Rectal smooth muscle tissue (tissue), 1 donor: ENCODE data around the gene DISC1.
A peak's percentile ranks its signal among the peaks of the same experiment; 100 is the strongest.
"Not testable (repeated sequence)": the region's sequence is repeated elsewhere in the genome, so short reads cannot be mapped to it uniquely, and the experiment has no call there.

ENCODE experiments used
- H3K27ac ChIP-seq: one replicate; pipeline ENCODE4 v1.7.0; 2013; ENCODE audit warnings: low read depth, low read length, inconsistent platforms
- H3K27me3 ChIP-seq: one replicate; pipeline ENCODE4 v1.7.0; 2013; ENCODE audit warnings: low read length; ENCODE audit not compliant: control insufficient read depth, insufficient read depth
- H3K36me3 ChIP-seq: one replicate; pipeline ENCODE4 v1.7.0; 2013; ENCODE audit warnings: low read length; ENCODE audit not compliant: control insufficient read depth, insufficient read depth
- H3K4me1 ChIP-seq: one replicate; pipeline ENCODE4 v1.7.0; 2013; ENCODE audit warnings: low read length; ENCODE audit not compliant: control insufficient read depth, insufficient read depth
- H3K4me3 ChIP-seq: one replicate; pipeline ENCODE4 v1.7.0; 2013; ENCODE audit warnings: low read length
- H3K9ac ChIP-seq: one replicate; pipeline ENCODE4 v1.7.0; 2013; ENCODE audit warnings: low read length

DISC1 gene

GRCh38 chr1:231626535-231626950 lies at the start of gene DISC1:
DISC1 (plus strand) TSS chr1:231626790; CDS start chr1:231626868, 78 bp downstream.
- Histone ChIP-seq H3K27me3 (no peaks in the 10 kb centered on the region), H3K36me3 (no peaks in the 10 kb centered on the region), H3K27ac (peak within 1 kb of the TSS; percentile 67), H3K9ac (peak within 1 kb of the TSS; percentile 47), H3K4me1 (no peaks in the 10 kb centered on the region), H3K4me3 (peak within 1 kb of the TSS; percentile 92)

- Histone ChIP-seq H3K27ac (no peak overlapping the region), H3K36me3 (no peaks in the 10 kb centered on the region), H3K27me3 (no peaks in the 10 kb centered on the region), H3K9ac (no peak overlapping the region), H3K4me3 (no peak overlapping the region), H3K4me1 (no peaks in the 10 kb centered on the region)
Observed at GRCh38 chr1:231576804-231577718, 49.5 kb upstream of the DISC1 start.

GRCh38 chr1:231580874-231581273 lies 45.7 kb upstream of the DISC1 start:
- Histone ChIP-seq H3K36me3 (no peaks in the 10 kb centered on the region), H3K9ac (no peak overlapping the region), H3K4me3 (no peak overlapping the region), H3K4me1 (no peaks in the 10 kb centered on the region), H3K27ac (no peak overlapping the region), H3K27me3 (no peaks in the 10 kb centered on the region)

- Histone ChIP-seq H3K9ac (no peak overlapping the region), H3K4me1 (no peaks in the 10 kb centered on the region), H3K36me3 (no peaks in the 10 kb centered on the region), H3K27me3 (no peaks in the 10 kb centered on the region), H3K4me3 (no peak overlapping the region), H3K27ac (no peak overlapping the region)
Observed at GRCh38 chr1:231581859-231582258, 44.7 kb upstream of the DISC1 start.

- no peak overlapping the region for H3K27ac ChIP-seq
- H3K27me3 ChIP-seq: no peaks in the 10 kb centered on the region
- H3K4me1 ChIP-seq: peaks cover 3% of the 10 kb centered on the region
- no peak overlapping the region for H3K9ac ChIP-seq
- H3K4me3 ChIP-seq: no peak overlapping the region
- no peaks in the 10 kb centered on the region for H3K36me3 ChIP-seq
Observed at GRCh38 chr1:231583376-231583775, 43.2 kb upstream of the DISC1 start.

- no peaks in the 10 kb centered on the region for H3K36me3 ChIP-seq
Observed at GRCh38 chr1:231584117-231584516, 42.5 kb upstream of the DISC1 start.

GRCh38 chr1:231584921-231585320 lies 41.7 kb upstream of the DISC1 start:
- Histone ChIP-seq H3K27me3 (no peaks in the 10 kb centered on the region), H3K4me3 (no peak overlapping the region), H3K27ac (no peak overlapping the region), H3K4me1 (peaks cover 3% of the 10 kb centered on the region), H3K36me3 (no peaks in the 10 kb centered on the region), H3K9ac (no peak overlapping the region)

More at GRCh38 chr1:231584117-231584516, 42.5 kb upstream of the DISC1 start:
- H3K27ac ChIP-seq: no peak overlapping the region
- no peak overlapping the region for H3K4me3 ChIP-seq
- no peaks in the 10 kb centered on the region for H3K27me3 ChIP-seq
- H3K4me1 ChIP-seq: peaks cover 3% of the 10 kb centered on the region
- H3K9ac ChIP-seq: no peak overlapping the region

- Histone ChIP-seq H3K4me3 (no peak overlapping the region), H3K4me1 (peaks cover 3% of the 10 kb centered on the region), H3K36me3 (no peaks in the 10 kb centered on the region), H3K9ac (no peak overlapping the region), H3K27me3 (no peaks in the 10 kb centered on the region), H3K27ac (peak overlapping the region; percentile 57)
Observed at GRCh38 chr1:231590453-231591198, 36.0 kb upstream of the DISC1 start.

GRCh38 chr1:231591466-231591865 lies 35.1 kb upstream of the DISC1 start:
- Histone ChIP-seq H3K27ac (no peak overlapping the region), H3K27me3 (no peaks in the 10 kb centered on the region), H3K4me1 (peaks cover 3% of the 10 kb centered on the region), H3K9ac (no peak overlapping the region), H3K4me3 (no peak overlapping the region), H3K36me3 (no peaks in the 10 kb centered on the region)

- Histone ChIP-seq H3K36me3 (no peaks in the 10 kb centered on the region), H3K27me3 (no peaks in the 10 kb centered on the region), H3K4me1 (peaks cover under 1% of the 10 kb centered on the region), H3K27ac (no peak overlapping the region), H3K4me3 (no peak overlapping the region), H3K9ac (no peak overlapping the region)
Observed at GRCh38 chr1:231592809-231593208, 33.8 kb upstream of the DISC1 start.

GRCh38 chr1:231593264-231593663 lies 33.3 kb upstream of the DISC1 start:
- not testable (repeated sequence) for H3K4me3 ChIP-seq, H3K27ac ChIP-seq, H3K36me3 ChIP-seq, H3K9ac ChIP-seq, H3K27me3 ChIP-seq, H3K4me1 ChIP-seq

GRCh38 chr1:231594123-231594522 lies 32.5 kb upstream of the DISC1 start:
- Histone ChIP-seq H3K36me3 (no peaks in the 10 kb centered on the region), H3K4me1 (no peaks in the 10 kb centered on the region), H3K27me3 (no peaks in the 10 kb centered on the region)

More at GRCh38 chr1:231594123-231594522, 32.5 kb upstream of the DISC1 start:
- H3K27ac ChIP-seq: no peak overlapping the region
- H3K4me3 ChIP-seq: no peak overlapping the region
- H3K9ac ChIP-seq: no peak overlapping the region
